Heart left ventricle (tissue), 16 donors: ENCODE results near the gene C10orf62. TPM values are rescaled to one million over a fixed set of nuclear protein-coding genes. Genes with fewer than 3 reads are reported as not detected.

Experiments used
- ATAC-seq, 4 donors: fragments of 200-7000 bp; cut with Tn5 transposase; one replicate each; pipeline ENCODE4 v1.9.1; 2020 to 2022; ENCODE audit warnings: moderate library complexity in 4 of 4, mild to moderate bottlenecking in 3 of 4, moderate number of reproducible peaks in 1 of 4
- DNase-seq, 5 donors: peaks; one replicate each; pipeline ENCODE4 v3.0.0-alpha.2; 2020
- H3K27ac ChIP-seq, 12 donors: fragments of 200-600 bp; sonication (generic) in 4 of 12; one replicate each; pipeline versions ENCODE4 v1.5.0 to v1.8.0; 2016 to 2022; ENCODE audit warnings: mild to moderate bottlenecking in 2 of 12
- H3K27me3 ChIP-seq, 9 donors: fragments of 200-600 bp; sonication (generic) in 2 of 9; one replicate each; pipeline versions ENCODE4 v1.5.1 to v1.8.0; 2016 to 2022; ENCODE audit warnings: mild to moderate bottlenecking in 3 of 9
- H3K36me3 ChIP-seq, 9 donors: fragments of 200-600 bp; sonication (generic) in 2 of 9; one replicate each; pipeline versions ENCODE4 v1.5.0 to v1.8.0; 2018 to 2022; ENCODE audit warnings: mild to moderate bottlenecking in 2 of 9
- H3K4me1 ChIP-seq, 12 donors: fragments of 200-600 bp; sonication (generic) in 4 of 12; one replicate each; pipeline versions ENCODE4 v1.5.0 to v1.8.0; 2016 to 2022; ENCODE audit warnings: mild to moderate bottlenecking in 3 of 12
- H3K4me3 ChIP-seq, 12 donors: fragments of 200-600 bp; sonication (generic) in 4 of 12; one replicate each; pipeline versions ENCODE4 v1.5.0 to v1.8.0; 2017 to 2022; ENCODE audit warnings: mild to moderate bottlenecking in 9 of 12, moderate library complexity in 4 of 12
- H3K9me3 ChIP-seq, 12 donors: fragments of 200-600 bp; sonication (generic) in 4 of 12; one replicate each; pipeline versions ENCODE4 v1.5.0 to v1.8.0; 2016 to 2022; ENCODE audit warnings: mild to moderate bottlenecking in 1 of 12
- POLR2A ChIP-seq, 2 donors: fragments of 450-650 bp; IDR thresholded peaks; one replicate each; pipeline ENCODE4 v1.6.1; 2017; ENCODE audit warnings: antibody characterized with exemption in 2 of 2, mild to moderate bottlenecking in 2 of 2, moderate library complexity in 2 of 2
- WGBS, 4 donors: extraction: QIAGEN DNeasy Blood & Tissue Kit in 2 of 4; methylation state at CpG; one replicate each; pipeline versions ENCODE4 v1.1.5 to v1.1.7; 2013 to 2018; 5-methylcytosine and 5-hydroxymethylcytosine counted together
- intact Hi-C, 10 donors: fragments of 100-400 bp; cut with DNase I; formaldehyde crosslinking; loops; one replicate each; pipeline versions ENCODE4 v1.11.1 to v1.14.2; 2022
- polyA plus RNA-seq, 2 donors: library from polyadenylated mRNA; stranded (reverse); fragments of 200-250 nt; gene quantifications; one replicate each; pipeline ENCODE4 v1.2.3, GENCODE V29; 2013
- total RNA-seq, 9 donors: library from RNA; depleted of rRNA in 2 of 9; stranded (reverse); fragments of >200 nt in 2 of 9; fragmentation: NEBNext Ultra II Directional in 3 of 9; extraction: Animal tissue kit (Norgen Biotek cat#: 25700) in 3 of 9; gene quantifications; one replicate each; pipeline versions ENCODE4 v1.1.0 to v1.2.4, GENCODE V29; 2016 to 2023
- TF ChIP-seq, protein P1 (sequence below), 12 donors: fragments of 200-600 bp; sonication (generic) in 4 of 12; IDR thresholded peaks; one replicate each; pipeline versions ENCODE4 v1.5.0 to v1.8.0; 2018 to 2022; ENCODE audit warnings: antibody characterized with exemption in 12 of 12, mild to moderate bottlenecking in 5 of 12
- donor health status: ischemic (EF 13 %, LVEDD 7.1; RV severe dilation, severe dysfunction).
- donor health status: healthy with polysubstance abuse.
- donor health status: DM: no; HTN: yes; CAD: no.
- donor health status: DM: no; HTN: no; CAD: no.
- donor health status: ischemic (EF 25% LVEDD 6.9; RV normal size, moderate dysfunction).
- donor health status: ischemic (EF 25% LVEDD 5.7; RV mildly dilated, moderate dysfunction).
- donor health status: healthy.
- donor health status: DM: yes; HTN: yes; CAD: no.
- donor health status: ischemic (EF 35%, LVEDD 5.7; RV mildly dilated, moderate dysfunction).
- donor health status: nonischemic (EF 11% LVEDD 7.7; RV severe dilation, severe dysfunction).
- donor health status: DM: yes; HTN: yes; CAD: no.
- donor health status: PGD.
- donor health status: ischemic (EF 29% LVEDD 5.4; RV normal size, mild dysfunction).
- donor health status: nonischemic (EF 23%, LVEDD 6.1; RV moderate dilation, normal function).

The C10orf62 gene
- total and polyA plus RNA-seq, 11 donors: 0.24 to 2.1 (median 0.65) TPM

DNA sequence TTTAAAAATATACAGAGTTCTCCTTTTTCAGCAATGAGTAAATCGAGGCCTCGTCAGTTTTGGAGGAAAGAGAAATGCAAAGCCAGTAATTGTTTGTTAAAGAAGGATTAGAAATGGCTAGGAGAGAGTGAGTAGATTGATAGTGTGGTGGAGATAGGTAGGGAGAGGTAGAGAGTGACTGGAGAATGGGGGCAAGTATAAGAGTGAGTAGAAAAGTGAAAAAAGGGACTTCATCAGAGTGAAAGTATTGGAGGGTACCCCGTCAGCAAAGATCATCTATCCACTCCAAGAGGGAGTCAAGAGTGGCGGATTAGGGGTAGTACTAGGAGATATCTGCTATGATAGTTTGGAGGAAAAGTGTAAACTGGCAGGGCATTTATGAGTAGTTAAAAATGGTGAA lies 26.2 kb upstream of the C10orf62 start:
- no peak overlapping the region for H3K4me3 ChIP-seq
- no peaks in the 10 kb centered on the region for H3K9me3 ChIP-seq
- H3K27ac ChIP-seq: no peak overlapping the region
- peaks cover 0 to 10% (median 0%) of the 10 kb centered on the region in 12 donors for H3K4me1 ChIP-seq
- WGBS, 4 donors: 95 to 100% (median 96%) methylated on average over 4 of the region's 4 CpGs
- DNase-seq (no peak), ATAC-seq (no peak)
- TF ChIP-seq POLR2A (IDR thresholded peaks at IDR 0.05): no peak
- TF ChIP-seq, protein P1, sequence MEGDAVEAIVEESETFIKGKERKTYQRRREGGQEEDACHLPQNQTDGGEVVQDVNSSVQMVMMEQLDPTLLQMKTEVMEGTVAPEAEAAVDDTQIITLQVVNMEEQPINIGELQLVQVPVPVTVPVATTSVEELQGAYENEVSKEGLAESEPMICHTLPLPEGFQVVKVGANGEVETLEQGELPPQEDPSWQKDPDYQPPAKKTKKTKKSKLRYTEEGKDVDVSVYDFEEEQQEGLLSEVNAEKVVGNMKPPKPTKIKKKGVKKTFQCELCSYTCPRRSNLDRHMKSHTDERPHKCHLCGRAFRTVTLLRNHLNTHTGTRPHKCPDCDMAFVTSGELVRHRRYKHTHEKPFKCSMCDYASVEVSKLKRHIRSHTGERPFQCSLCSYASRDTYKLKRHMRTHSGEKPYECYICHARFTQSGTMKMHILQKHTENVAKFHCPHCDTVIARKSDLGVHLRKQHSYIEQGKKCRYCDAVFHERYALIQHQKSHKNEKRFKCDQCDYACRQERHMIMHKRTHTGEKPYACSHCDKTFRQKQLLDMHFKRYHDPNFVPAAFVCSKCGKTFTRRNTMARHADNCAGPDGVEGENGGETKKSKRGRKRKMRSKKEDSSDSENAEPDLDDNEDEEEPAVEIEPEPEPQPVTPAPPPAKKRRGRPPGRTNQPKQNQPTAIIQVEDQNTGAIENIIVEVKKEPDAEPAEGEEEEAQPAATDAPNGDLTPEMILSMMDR (IDR thresholded peaks at IDR 0.05): no peak
- H3K27me3 ChIP-seq: no peaks in the 10 kb centered on the region
- intact Hi-C loops: no loop called here
- peaks cover 0 to 6% (median 6%) of the 10 kb centered on the region in 9 donors for H3K36me3 ChIP-seq

DNA sequence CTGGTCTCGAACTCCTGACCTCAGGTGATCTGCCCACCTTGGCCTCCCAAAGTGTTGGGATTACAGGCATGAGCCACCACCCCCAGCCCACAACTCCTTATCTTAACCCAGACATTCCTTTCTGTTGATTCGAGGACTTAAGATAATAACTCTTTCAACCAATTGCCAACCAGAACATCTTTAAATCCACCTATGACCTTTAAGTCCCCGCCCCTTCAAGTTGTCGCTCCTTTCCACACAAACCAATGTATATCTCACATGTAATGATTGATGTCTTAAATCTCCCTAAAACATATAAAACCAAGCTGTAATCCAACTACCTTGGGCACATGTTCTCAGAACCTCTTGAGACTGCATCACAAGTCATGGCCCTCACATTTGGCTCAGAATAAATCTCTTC lies 24.7 kb upstream of the C10orf62 start:
- H3K9me3 ChIP-seq: no peaks in the 10 kb centered on the region
- peaks cover 0 to 10% (median 0%) of the 10 kb centered on the region in 12 donors for H3K4me1 ChIP-seq
- 75 to 83% (median 82%) methylated on average over 4 of the region's 4 CpGs for WGBS, 4 donors
- no peaks in the 10 kb centered on the region for H3K27me3 ChIP-seq
- H3K36me3 ChIP-seq: peaks cover 0 to 21% (median 19%) of the 10 kb centered on the region in 9 donors
- no peak for ATAC-seq
- no peak for DNase-seq
- H3K4me3 ChIP-seq: no peak overlapping the region
- no peak for TF ChIP-seq POLR2A (IDR thresholded peaks at IDR 0.05)
- TF ChIP-seq, protein P1 (IDR thresholded peaks at IDR 0.05): no peak
- intact Hi-C loops: no loop called here
- no peak overlapping the region for H3K27ac ChIP-seq

DNA sequence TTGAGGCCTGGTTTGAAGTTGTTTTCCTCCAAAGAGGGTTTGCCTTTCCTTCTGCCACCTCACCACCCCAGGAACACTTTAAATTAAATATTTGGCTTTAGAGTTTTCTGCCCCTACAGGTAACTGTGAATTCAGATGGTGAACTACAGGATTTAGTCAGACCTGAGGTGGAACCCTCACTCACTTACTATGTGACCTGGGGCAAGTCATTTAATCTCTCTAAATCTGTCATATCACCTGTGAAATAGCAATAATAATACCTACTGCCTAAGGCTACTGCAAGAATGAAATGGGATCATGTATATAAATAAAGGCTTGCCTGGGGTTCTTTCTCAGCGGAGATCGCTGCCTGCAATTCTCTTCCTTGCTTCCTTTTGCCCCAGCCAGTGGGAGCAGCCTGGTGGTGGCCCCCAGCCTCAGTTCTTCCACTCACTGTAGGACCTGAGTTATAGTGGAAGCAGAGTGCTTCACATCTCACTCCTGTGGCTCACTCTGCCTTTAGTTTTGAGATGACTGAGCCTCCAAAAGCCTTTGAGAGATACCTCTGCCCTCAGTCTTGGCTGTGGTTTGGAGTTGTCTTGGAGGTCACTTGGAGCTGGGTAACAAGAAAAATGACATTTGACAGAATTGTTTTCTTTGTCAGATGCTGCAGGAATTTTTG lies 23.1 kb upstream of the C10orf62 start:
- DNase-seq (peak in 1 of 5 donors; percentile 20), ATAC-seq (no peak)
- intact Hi-C loops: no loop called here
- Histone ChIP-seq H3K36me3 (peaks cover 0 to 36% (median 31%) of the 10 kb centered on the region in 9 donors), H3K27me3 (no peaks in the 10 kb centered on the region), H3K9me3 (no peaks in the 10 kb centered on the region), H3K4me3 (no peak overlapping the region), H3K27ac (no peak overlapping the region), H3K4me1 (peaks cover 0 to 11% (median 9%) of the 10 kb centered on the region in 12 donors)
- TF ChIP-seq, protein P1 (IDR thresholded peaks at IDR 0.05): no peak
- no peak for TF ChIP-seq POLR2A (IDR thresholded peaks at IDR 0.05)
- WGBS, 4 donors: 93 to 100% (median 97%) methylated on average over 2 of the region's 2 CpGs

DNA sequence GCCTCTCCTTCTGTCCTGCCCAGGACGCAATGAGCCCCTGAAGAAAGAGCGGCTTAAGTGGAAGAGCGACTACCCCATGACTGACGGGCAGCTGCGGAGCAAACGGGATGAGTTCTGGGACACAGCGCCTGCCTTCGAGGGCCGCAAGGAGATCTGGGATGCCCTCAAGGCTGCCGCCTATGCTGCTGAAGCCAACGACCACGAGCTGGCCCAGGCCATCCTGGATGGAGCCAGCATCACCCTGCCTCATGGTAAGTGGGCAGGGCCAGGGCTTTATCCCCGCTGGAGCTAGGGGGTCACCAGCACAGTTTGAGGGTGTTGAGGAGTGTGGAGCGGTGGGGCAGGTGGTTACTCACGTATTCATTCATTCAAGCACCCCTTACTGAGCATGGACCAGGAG lies 21.6 kb upstream of the C10orf62 start:
- peak in 1 of 5 donors; percentile 20 for DNase-seq
- no peak for ATAC-seq
- TF ChIP-seq POLR2A (IDR thresholded peaks at IDR 0.05): no peak
- TF ChIP-seq, protein P1 (IDR thresholded peaks at IDR 0.05): no peak
- H3K27me3 ChIP-seq: no peaks in the 10 kb centered on the region
- H3K9me3 ChIP-seq: no peaks in the 10 kb centered on the region
- intact Hi-C loops: no loop called here
- H3K4me3 ChIP-seq: no peak overlapping the region
- WGBS, 4 donors: 94 to 96% (median 96%) methylated on average over 15 of the region's 15 CpGs
- H3K4me1 ChIP-seq: peaks cover 0 to 26% (median 17%) of the 10 kb centered on the region in 12 donors
- H3K27ac ChIP-seq: no peak overlapping the region
- H3K36me3 ChIP-seq: peaks cover 0 to 36% (median 32%) of the 10 kb centered on the region in 9 donors
